HG03469 (cell line): Measurements from ENCODE around the gene AKT2.
A peak's percentile ranks its signal among the peaks of the same experiment; 100 is the strongest.

Experiments
- ATAC-seq: cut with Tn5 transposase; IDR thresholded peaks from one replicate; pipeline ENCODE4 v1.9.1; 2021; ENCODE audit warnings: mild to moderate bottlenecking, moderate library complexity, moderate number of reproducible peaks; ENCODE audit not compliant: unreplicated experiment

AKT2 gene

DNA sequence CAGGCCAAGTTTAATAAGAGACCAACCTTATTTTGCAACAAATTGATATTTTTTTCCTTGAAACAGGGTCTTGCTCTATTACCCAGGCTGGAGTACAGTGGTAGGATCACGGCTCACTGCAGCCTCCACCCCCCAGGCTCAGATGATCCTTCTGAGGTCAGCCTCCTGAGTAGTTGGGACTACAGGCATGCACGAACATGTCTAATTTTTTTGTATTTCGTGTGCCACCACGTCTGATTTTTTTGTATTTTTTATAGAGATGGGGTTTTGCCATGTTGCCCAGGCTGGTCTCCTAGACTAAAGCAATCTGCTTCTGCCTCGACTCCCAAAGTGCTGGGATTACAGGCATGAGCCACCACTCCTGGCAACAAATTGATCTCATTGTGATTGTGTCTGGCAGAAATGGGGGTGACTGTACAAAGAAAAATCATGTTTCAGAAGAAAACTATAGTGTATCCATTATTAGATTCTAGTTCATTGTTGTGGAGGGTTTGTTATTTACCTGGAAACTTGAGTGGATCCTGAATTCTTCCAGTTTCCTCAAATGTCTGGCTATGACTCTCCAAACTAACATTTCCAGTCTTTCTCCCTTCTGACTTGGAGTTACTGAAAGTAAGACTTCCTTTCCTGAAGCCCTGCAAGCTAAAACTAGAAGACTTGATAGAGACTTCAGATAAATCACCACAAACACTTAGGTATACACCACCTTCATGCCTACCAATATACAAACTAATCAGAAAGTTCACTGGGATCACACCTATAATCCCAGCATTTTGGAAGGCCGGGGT, 17.3 kb upstream of the AKT2 start:
- ATAC-seq: no peak

DNA sequence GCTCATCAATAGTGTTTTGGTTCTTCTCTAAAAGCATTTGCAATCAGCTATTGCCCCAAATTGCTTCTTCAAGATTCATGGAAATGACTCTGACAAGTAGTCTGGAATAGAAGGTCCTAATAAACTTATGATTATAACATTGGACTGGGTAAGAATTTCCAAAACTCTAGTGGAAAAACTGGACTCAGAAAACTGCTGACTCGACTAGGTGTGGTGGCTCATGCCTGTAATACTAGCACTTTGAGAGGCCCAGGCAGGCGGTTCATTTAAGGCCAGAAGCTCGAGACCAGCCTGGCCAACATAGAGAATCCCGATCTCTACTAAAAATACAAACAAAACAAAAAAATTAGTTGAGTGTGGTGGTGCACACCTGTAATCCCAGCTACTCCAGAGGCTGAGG, 15.5 kb upstream of the AKT2 start:
- no peak for ATAC-seq

DNA sequence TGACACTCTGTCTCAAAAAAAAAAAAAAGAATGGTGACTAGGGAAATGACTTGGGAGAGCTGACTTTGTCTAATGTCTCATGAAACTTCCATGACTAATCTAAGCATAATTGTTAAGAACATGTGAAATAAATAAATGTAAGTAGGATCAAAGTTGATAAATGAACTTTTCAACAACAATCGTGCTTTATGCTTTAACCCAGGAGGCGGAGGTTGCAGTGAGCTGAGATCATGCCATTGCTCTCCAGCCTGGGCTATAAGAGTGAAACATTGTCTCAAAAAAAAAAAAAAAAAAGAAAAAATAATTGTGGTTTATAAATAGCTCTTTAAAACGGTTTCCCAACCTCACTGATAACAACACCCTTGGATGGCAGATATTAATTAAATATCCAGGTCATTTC, 12.9 kb upstream of the AKT2 start:
- ATAC-seq: no peak

DNA sequence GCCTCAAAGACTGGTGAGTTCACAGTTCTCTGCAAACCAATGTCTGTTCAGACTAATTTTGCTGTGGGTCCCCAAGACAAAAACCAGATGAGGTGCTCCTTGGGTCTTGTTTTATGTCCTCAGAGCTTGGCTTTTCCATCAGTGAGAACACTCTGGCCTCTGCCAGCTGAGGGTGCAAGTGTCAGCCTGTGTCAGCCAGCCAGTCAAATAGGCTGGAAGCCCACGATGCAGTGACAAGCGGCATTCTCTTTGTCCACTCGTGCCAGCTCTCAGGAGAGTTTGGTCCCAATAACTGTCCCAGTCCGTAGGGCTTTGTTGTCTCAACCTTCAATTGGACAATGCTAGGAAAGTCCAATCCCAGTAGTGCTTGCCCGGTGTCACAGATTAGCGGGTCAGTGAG, 9.4 kb upstream of the AKT2 start:
- no peak for ATAC-seq

DNA sequence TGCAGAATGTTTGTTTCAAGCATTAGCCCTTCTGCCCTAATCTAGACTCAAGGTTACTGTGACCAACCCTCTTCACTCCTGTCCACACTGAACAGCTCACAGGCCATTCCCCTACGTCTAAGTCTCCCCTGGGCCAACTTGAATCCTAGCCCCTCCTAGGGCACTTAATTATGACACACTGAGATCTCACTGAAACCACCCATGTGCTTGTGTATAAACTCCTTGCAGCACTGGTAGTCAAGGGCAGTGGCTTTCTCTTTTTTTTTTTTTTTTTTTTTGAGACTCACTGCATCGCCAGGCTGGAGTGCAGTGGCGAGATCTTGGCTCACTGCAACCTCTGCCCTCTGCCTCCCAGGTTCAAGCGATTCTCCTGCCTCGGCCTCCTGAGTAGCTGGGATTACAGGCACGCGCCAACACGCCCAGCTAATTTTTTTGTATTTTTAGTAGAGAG, 1.9 kb upstream of the AKT2 start:
- ATAC-seq: no peak

DNA sequence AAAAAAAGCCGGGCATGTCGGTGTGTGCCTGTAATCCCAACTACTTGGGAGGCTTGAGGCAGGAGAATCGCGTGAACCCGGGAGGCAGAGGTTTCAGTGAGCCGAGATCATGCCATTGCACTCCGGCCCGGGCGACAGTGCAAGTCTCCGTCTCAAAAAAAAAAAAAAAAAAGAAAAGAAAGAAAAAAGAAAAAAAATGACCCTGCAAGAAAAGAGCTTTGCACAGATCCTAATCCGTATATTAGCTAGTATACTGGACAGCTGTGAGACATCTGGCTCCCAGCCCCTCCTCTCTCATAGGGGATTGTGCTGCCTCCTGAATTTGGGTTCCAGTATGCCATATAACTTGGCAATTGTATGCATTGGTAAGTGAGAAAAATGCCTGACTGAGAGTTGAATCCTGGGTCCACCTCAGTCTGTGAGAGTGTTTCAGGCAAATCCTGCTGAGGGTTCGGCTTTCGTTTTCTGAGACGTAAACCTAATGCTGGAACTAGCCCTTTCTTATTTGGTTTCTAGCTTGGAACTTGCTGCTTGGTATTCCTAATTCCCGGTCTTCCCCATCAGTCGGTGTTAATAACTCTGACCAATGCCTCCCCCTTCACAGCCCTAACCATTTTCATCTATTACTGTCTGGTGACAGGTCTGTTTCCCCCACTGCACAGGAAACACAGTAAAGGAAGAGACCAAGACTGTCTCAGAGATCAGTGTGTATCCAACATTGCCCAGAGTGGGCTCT, 1.3 kb upstream of the AKT2 start:
- no peak for ATAC-seq

DNA sequence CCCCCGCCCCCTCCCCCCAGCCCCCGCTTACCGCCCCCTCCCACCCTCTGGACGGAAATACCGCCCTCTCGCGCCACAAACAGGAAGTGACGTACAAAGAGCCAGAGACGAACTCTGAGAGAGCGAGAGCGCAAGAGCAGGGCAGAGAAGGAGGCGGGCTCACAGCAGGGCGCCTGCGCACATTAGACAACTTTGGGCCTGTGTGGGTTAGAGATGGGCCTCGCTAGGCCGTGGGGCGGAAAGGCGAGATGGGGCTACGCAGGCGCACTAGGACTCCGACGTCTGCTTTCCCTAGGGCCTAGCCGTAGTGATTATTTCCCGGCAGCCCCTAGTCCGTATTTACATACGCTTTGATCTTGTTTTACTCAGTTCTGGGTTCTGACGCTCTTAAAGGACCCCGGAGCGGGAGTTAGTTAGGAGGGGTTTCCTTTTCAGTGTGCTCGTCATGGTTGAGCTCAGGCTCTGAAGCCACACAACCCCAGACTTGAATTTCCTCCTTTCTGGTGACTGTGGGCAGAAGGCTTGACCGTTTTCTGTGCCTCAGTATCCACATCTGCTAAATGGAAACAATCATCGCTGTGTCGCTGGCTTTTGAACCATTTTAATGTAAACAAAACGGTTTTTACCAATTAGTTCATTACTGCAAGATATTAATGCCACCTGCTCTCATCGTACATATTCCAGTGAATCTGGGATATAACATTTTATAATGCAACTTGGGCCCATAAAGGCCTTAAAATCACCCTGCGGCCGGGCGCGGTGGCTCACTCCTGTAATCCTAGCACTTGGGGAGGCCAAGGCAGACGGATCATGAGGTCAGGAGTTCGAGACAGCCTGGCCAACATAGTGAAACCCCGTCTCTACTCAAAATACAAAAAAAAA, 449 bp upstream of the AKT2 start:
- ATAC-seq: peak; percentile 67

DNA sequence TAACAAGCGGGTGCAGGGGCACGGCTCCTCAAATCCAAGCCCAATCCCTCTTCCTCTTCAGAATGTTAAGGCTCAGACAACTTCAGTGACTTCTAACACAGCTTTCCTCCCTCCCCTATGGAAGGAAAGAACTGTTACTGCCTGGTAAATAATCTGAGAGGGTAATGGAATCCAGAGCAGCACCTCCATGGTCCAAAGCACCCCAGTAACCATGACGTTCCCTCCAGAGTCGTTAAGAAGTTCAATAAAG, 969 bp downstream of the AKT2 start:
- ATAC-seq: no peak

DNA sequence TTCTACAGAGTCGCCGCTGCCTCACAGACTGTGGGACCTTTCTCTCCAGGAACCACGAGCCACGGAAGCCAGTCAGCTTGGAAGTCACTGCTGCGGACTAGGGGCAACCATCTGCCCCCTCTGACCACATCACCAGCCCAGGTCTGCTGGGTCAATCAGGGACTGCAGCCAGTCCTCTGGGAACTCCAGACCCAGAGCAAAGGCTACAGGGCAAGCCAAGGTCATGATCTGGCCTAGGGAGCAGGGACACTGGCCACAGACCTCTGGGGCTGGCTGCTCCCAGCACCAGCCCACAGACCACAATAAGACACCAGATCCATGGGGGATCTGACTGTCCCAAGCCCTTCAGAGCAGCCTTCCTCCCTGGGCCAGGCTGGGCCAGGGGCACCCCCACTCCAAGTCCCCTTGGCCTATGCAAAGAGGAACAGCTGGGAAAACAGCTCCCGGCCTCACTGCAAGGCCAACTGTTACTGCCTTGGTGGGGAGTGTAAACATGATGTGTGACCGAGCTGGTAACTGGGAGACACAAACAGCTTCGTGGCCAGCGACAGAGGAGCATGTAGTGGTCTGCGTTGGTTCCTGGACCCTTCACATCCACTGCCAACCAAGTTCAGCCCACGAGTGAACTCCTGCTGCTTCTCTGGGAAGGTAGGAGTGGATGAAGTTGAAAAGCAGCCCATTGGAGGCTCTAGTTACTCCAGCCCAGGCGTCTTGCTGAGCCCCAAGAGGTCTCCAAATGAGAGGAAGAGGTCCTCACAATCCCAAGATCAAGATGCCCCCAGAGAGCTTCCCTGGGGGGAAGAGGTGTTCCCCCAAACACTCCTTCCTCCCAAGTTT, 1.5 kb downstream of the AKT2 start:
- ATAC-seq: no peak

DNA sequence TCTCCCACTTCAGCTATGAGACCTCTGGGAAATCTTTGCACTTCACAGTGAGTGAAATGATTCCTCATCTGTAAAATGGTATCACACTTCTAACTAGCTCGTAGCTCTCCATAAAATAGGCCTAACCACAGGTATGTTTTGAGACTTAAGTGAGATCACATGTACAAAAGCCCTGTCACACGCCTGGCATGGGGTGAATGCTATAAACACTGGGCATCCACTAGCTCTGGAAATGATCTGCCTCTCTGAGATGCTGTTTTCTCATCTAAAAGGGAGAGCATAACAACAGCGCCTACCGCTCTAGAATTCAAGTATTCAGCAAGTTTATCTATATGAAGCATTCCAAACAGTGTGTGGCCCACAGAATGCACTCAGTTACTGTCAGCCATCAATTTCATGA, 2.2 kb downstream of the AKT2 start:
- ATAC-seq: no peak

DNA sequence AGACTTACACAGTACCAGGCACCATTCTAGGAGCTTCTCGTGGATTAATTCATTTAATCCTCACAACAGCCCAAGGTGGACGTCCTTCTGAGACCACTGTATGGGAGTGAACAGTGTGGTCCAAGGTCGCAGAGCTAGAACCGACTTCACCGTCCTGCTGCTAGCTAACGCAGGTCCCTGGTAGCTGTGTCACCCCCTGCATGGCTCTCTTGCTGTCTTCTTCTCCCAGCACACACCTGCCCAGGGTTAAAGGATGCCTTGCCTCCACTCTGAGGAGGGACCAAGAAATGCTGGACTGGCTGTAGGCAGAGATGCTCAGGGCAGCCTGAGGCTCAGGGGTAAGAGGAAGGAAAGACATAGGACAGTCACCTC, 3.0 kb downstream of the AKT2 start:
- no peak for ATAC-seq

DNA sequence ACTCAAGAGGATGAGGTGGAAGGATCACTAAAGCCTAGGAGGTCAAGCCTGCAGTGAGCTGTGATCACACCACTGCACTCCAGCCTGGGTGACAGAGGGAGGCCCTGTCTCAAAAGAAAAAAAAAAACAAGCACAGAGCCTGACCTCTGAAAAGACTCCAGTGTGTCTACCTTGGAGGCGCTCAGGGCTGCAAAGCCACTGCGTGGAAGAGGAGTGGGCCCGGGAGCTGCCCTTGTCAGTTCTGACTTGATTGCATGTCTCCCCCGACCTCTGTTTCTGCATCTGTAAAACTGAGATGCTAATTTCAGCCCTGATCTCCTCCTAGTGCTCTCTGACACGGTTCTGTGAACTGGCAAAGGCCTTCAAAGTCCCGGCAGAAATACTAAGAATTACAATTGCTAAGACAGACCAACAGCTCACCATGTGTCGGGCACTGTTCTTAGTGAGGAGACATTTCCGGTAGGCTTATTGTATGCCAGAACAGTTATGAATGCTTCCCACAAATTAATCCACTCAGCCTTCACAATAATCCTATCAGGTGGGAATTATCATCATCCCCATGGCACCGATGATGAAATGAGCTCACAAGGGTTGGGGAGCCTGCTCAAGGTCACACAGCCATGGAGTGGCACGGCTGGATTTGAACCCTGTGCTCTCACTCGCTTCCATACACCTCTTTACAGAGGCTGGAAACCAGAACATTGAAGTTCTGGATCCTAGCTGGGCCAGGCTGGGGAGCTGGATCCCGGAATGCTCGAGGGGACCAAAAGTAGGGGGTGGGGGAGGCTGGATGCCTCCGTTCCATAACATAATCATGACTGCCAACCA, 3.5 kb downstream of the AKT2 start:
- no peak for ATAC-seq

DNA sequence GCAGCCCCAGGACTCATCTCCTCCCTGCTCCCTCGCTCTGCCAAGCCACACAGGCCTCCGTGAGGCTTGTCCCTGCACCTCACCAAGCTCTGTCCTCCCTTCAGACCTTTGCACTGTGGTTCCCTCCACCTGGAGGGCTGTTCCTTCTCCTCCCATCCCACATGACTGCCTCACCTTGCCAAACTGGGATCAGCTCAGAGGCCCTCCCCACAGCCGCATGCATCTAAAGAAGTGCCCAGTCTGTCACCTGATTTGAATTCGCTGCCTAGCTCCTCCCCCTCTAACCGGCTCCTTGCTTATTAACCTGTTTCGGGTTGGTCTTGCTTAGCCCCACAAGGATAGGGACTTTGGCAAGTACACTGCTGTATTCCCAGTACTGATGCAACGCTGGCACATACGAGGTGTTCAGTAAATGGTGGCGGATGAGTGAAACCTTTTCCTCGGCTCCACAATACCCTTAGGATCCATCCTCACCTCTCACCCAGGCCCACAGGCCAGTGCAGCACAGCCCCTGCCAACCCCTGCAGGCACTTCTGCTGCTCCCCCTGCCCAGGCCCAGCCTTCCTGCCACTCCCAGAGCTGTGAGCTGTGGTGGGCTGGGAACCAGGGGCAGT, 4.4 kb downstream of the AKT2 start:
- ATAC-seq: no peak

DNA sequence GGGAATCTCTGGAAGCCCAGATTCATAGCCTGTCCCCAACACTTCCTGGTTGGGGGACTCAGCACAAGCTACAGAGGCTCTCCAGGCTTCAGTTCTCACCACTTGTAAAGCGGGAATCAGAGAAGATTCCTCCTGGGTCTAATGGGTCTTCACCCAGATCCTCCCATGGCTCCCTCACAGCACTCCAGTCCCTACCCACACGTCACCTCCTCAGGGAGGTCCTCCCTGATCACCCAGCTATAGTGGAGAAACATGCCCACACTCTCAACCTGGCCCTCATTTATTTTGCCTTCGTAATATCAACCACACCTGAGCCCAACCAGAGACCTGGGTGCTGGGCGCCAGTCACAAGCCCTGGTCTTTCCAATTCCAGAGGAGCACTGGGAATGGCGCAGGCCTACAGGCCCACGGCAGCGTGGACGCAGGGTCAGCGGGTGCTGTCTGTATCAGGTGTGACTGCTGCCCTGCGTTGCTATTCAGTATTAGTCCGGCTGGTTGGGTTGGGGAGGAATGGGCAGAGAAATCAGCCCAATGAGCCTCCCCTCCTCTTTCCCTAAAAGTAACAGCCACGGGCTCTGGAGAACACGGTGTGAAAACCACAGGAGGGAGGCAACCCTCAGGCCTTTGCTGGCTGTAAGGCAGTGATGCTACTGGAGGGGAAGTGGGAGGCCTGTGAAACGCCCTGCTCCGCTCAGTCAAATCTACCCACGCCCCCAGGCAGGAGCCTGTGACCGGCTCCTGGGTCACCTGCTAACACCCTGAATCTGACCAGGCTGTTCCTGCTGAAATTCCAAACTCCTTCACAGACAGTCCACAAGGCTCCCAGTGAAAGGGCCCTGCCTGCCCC, 5.2 kb downstream of the AKT2 start:
- no peak for ATAC-seq

DNA sequence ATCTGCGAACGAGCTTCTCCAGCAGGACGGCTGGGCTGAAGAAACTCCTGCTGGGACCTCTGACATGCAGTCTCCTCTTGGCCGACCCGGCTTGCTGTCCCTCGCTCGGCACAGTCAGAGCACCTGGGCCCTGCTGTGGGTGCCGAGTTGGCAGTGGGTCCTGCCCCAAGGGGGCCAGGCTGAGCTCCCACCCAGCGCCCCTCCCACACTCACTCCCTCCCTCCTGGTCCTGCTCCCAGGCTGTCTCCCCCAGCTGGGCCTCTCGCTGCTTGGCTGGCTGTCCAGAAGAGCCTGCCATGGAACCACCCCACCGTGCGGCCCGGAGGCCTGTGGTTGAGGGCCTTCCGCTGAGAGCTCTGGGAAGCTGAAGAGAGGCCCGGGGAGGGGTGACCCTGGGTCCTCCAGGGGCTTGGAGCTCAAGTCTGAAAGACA, 6.0 kb downstream of the AKT2 start:
- no peak for ATAC-seq

DNA sequence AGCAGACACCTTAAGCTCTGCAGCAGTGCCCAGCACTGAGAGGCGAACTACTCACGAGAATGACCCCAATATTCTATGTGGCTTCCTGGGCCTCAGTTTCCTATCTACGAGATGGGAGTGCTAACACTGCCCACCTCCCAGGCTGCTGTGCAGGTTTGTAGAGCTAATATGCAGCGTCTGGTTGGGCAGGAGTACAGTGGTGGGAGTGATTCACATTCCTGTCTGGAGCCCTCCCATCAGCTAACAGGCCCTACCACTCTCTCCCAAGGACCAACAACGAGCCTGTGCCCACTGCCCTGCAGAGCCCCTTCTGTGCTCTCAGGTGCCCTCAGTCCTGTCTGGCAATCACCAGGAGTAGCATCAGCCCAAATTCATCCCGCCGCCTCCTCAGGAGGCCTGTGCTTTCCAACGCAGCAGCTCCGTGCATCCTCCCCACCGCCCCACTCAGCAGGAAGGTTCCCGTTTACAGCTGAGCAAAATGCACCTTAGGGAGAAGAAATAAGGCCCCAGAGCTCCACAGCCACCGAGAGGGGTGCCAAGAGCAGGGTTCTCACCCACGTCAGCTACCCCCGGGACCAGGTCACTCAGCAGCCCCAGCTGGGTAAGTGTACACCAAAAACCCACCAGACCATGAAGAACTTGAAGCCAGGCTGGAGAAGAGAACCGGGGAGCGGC, 6.6 kb downstream of the AKT2 start:
- no peak for ATAC-seq

DNA sequence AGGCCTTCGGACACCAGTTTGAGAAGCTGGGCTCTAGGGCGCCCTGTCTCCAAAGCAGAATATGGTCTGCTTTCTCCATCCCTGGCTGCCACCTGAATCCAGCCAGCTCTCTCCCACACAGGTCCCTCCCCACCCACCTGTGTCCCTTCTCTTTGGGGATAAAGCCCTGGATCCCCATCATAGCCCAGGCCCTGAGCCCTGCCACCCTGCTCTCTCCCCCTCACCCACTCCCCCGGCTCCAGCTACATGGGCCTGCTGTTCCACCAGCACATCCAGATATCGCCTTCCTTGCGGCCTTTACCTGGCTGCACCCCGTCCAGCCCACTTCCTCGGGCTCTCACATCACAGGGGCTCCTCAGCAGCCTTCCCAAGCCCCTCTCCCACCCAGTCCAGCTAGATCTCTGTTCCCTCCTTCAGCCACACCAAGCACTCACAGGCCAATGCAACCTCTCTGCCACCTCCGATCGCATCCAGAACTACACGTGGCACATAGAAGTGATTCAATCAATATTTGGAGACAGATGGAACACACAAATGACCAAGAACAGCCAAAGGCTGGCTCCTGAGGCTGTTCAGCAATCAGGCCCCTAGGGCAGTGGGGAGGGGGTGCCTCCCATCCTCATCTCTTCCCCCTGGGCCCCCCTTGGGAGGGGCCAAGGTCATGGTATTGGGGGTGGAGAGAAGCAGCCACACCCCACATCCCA, 7.6 kb downstream of the AKT2 start:
- no peak for ATAC-seq
